Nephron (organoid): ENCODE data around the gene EML1.

Source experiments
- H3K27ac Mint-ChIP-seq, 3 experiments: 2 replicates each; pipeline ENCODE4 v1.8.0; 2020; ENCODE audit warnings: mixed read lengths in 3 of 3, mild to moderate bottlenecking in 2 of 3, moderate library complexity in 1 of 3
- H3K27me3 Mint-ChIP-seq: 2 replicates; pipeline ENCODE4 v1.8.0; 2021; ENCODE audit warnings: low read depth, mild to moderate bottlenecking, moderate library complexity, mixed read lengths
- H3K36me3 Mint-ChIP-seq: 2 replicates; pipeline ENCODE4 v1.8.0; 2020; ENCODE audit warnings: low read depth, mixed read lengths
- H3K4me1 Mint-ChIP-seq: 2 replicates; pipeline ENCODE4 v1.8.0; 2020; ENCODE audit warnings: mixed read lengths
- H3K4me3 Mint-ChIP-seq, 3 experiments: 2 replicates each; pipeline ENCODE4 v1.8.0; 2020; ENCODE audit warnings: mild to moderate bottlenecking in 3 of 3, mixed read lengths in 3 of 3, moderate library complexity in 2 of 3
- H3K9me3 Mint-ChIP-seq: 2 replicates; pipeline ENCODE4 v1.8.0; 2020; ENCODE audit warnings: mixed read lengths
- CTCF ChIP-seq, 3 experiments: fragments of 200-600 bp; sonication (generic); IDR thresholded peaks; one replicate each; pipeline ENCODE4 v1.5.0; 2021; ENCODE audit warnings: antibody characterized with exemption in 3 of 3; ENCODE audit not compliant: unreplicated experiment in 3 of 3

The EML1 gene

GRCh38 chr14:99794151-99794780 is 1.1 kb downstream of the EML1 start:
- Mint-ChIP-seq H3K27me3 (peaks cover 5% of the 10 kb centered on the region), H3K4me3 (peak overlapping the region; percentile 80 to 89 (median 89)), H3K36me3 (peaks cover 6% of the 10 kb centered on the region), H3K27ac (peak overlapping the region; percentile 77 to 84 (median 82)), H3K4me1 (peaks cover 48% of the 10 kb centered on the region), H3K9me3 (no peaks in the 10 kb centered on the region)
- TF ChIP-seq CTCF (IDR thresholded peaks at IDR 0.05; ENCODE audit: unreplicated experiment in 3 of 3): no peak

- TF ChIP-seq CTCF (IDR thresholded peaks at IDR 0.05; ENCODE audit: unreplicated experiment in 3 of 3): no peak
- Mint-ChIP-seq H3K9me3 (no peaks in the 10 kb centered on the region), H3K4me3 (peak overlapping the region; percentile 80 to 89 (median 89)), H3K36me3 (peaks cover 6% of the 10 kb centered on the region), H3K27ac (peak overlapping the region in 2 of 3 experiments; percentile 23 to 77), H3K27me3 (peaks cover 4% of the 10 kb centered on the region), H3K4me1 (peaks cover 44% of the 10 kb centered on the region)
Measured at GRCh38 chr14:99795046-99795445, 1.8 kb downstream of the EML1 start.

GRCh38 chr14:99797231-99797630 is 4.0 kb downstream of the EML1 start:
- Mint-ChIP-seq H3K36me3 (peaks cover 6% of the 10 kb centered on the region), H3K4me1 (peaks cover 37% of the 10 kb centered on the region), H3K9me3 (no peaks in the 10 kb centered on the region), H3K27me3 (no peaks in the 10 kb centered on the region), H3K4me3 (peak overlapping the region in 2 of 3 experiments; percentile 17 to 36), H3K27ac (no peak overlapping the region)
- no peak for TF ChIP-seq CTCF (IDR thresholded peaks at IDR 0.05; ENCODE audit: unreplicated experiment in 3 of 3)

GRCh38 chr14:99800781-99801180 is 7.6 kb downstream of the EML1 start:
- Mint-ChIP-seq H3K27me3 (no peaks in the 10 kb centered on the region), H3K27ac (no peak overlapping the region), H3K4me1 (peaks cover 24% of the 10 kb centered on the region), H3K36me3 (peaks cover 6% of the 10 kb centered on the region), H3K9me3 (no peaks in the 10 kb centered on the region), H3K4me3 (no peak overlapping the region)
- TF ChIP-seq CTCF (IDR thresholded peaks at IDR 0.05; ENCODE audit: unreplicated experiment in 3 of 3): no peak

- Mint-ChIP-seq H3K27me3 (no peaks in the 10 kb centered on the region), H3K27ac (peak overlapping the region in 1 of 3 experiments; percentile 6), H3K36me3 (no peaks in the 10 kb centered on the region), H3K4me1 (peaks cover 27% of the 10 kb centered on the region), H3K4me3 (no peak overlapping the region), H3K9me3 (no peaks in the 10 kb centered on the region)
- no peak for TF ChIP-seq CTCF (IDR thresholded peaks at IDR 0.05; ENCODE audit: unreplicated experiment in 3 of 3)
Measured at GRCh38 chr14:99802301-99803105, 9.3 kb downstream of the EML1 start.
